WTC11 (cell line): ENCODE data around the gene TRMT44. TPM values are rescaled to one million over a fixed set of nuclear protein-coding genes. Genes with fewer than 3 reads are reported as not detected.

Source experiments
- ATAC-seq: fragments of 200-7000 bp; cut with Tn5 transposase; 2 replicates; pipeline ENCODE4 v1.10.0; 2021; ENCODE audit warnings: mild to moderate bottlenecking, moderate library complexity
- CTCF ChIA-PET: fragments of 300-600 bp; sonication (Branson Sonifier 250); formaldehyde crosslinking; loops from one replicate; lab custom pipeline; 2021; ENCODE audit warnings: antibody characterized with exemption; lab: Charles Lee
- POLR2A ChIA-PET: fragments of 350-600 bp; sonication (Branson Sonifier 250); formaldehyde crosslinking; loops from one replicate; lab custom pipeline; 2021; ENCODE audit warnings: antibody characterized with exemption; lab: Charles Lee
- DNase-seq: peaks from one replicate; pipeline ENCODE4 v3.0.0; 2021; ENCODE audit warnings: low spot score
- H3K27ac Mint-ChIP-seq: 2 replicates; pipeline ENCODE4 v1.8.0; 2021; ENCODE audit warnings: mixed read lengths
- H3K27me3 Mint-ChIP-seq: 2 replicates; pipeline ENCODE4 v1.8.0; 2021; ENCODE audit warnings: low read depth, mild to moderate bottlenecking, moderate library complexity, mixed read lengths
- H3K36me3 Mint-ChIP-seq: 2 replicates; pipeline ENCODE4 v1.8.0; 2021; ENCODE audit warnings: mixed read lengths
- H3K4me1 Mint-ChIP-seq: 2 replicates; pipeline ENCODE4 v1.8.0; 2022; ENCODE audit warnings: mixed read lengths
- H3K4me3 Mint-ChIP-seq: 2 replicates; pipeline ENCODE4 v1.8.0; 2021; ENCODE audit warnings: mild to moderate bottlenecking, moderate library complexity, mixed read lengths
- H3K9me3 Mint-ChIP-seq: 2 replicates; pipeline ENCODE4 v1.8.0; 2021; ENCODE audit warnings: mixed read lengths
- AFF4 ChIP-seq: sonication (generic); formaldehyde crosslinking; IDR thresholded peaks from 2 replicates; pipeline ENCODE4 v1.8.1; 2023; ENCODE audit warnings: mild to moderate bottlenecking, missing genetic modification reagents, borderline replicate concordance
- CDX4 ChIP-seq: fragments of 250-450 bp; sonication (Bioruptor Pico); IDR thresholded peaks from 2 replicates; pipeline ENCODE4 v1.9.0; 2021; ENCODE audit warnings: moderate library complexity, mild to moderate bottlenecking, inconsistent platforms, borderline replicate concordance
- CREB1 ChIP-seq: sonication (generic); formaldehyde crosslinking; IDR thresholded peaks from 2 replicates; pipeline ENCODE4 v1.8.0; 2023; ENCODE audit warnings: mild to moderate bottlenecking, missing genetic modification reagents
- EMX1 ChIP-seq: fragments of 250-450 bp; sonication (Bioruptor Pico); IDR thresholded peaks from 2 replicates; pipeline ENCODE4 v1.8.0; 2021; ENCODE audit warnings: mild to moderate bottlenecking
- ESRRA ChIP-seq: sonication (generic); formaldehyde crosslinking; IDR thresholded peaks from 2 replicates; pipeline ENCODE4 v1.8.1; 2022; ENCODE audit warnings: mild to moderate bottlenecking, missing genetic modification reagents, borderline replicate concordance
- FOXK1 ChIP-seq: sonication (generic); formaldehyde crosslinking; IDR thresholded peaks from 2 replicates; pipeline ENCODE4 v1.8.0; 2022; ENCODE audit warnings: mild to moderate bottlenecking, moderate library complexity, missing genetic modification reagents
- FOXP1 ChIP-seq: sonication (generic); formaldehyde crosslinking; IDR thresholded peaks from 2 replicates; pipeline ENCODE4 v1.8.0; 2022; ENCODE audit warnings: missing genetic modification reagents, mild to moderate bottlenecking, moderate library complexity, borderline replicate concordance
- FOXP4 ChIP-seq: sonication (generic); formaldehyde crosslinking; IDR thresholded peaks from 2 replicates; pipeline ENCODE4 v1.8.0; 2022; ENCODE audit warnings: mild to moderate bottlenecking, missing genetic modification reagents
- JUN ChIP-seq: sonication (generic); formaldehyde crosslinking; IDR thresholded peaks from 2 replicates; pipeline ENCODE4 v1.8.0; 2023; ENCODE audit warnings: mild to moderate bottlenecking, missing genetic modification reagents
- KAT7 ChIP-seq: sonication (generic); formaldehyde crosslinking; IDR thresholded peaks from 2 replicates; pipeline ENCODE4 v1.8.1; 2023; ENCODE audit warnings: missing genetic modification reagents, mild to moderate bottlenecking, borderline replicate concordance
- MYBL2 ChIP-seq: sonication (generic); formaldehyde crosslinking; IDR thresholded peaks from 2 replicates; pipeline ENCODE4 v1.8.1; 2023; ENCODE audit warnings: mild to moderate bottlenecking, moderate library complexity, missing genetic modification reagents
- NFE2L1 ChIP-seq: sonication (generic); formaldehyde crosslinking; IDR thresholded peaks from 2 replicates; pipeline ENCODE4 v1.8.1; 2023; ENCODE audit warnings: missing genetic modification reagents
- NR2C2 ChIP-seq: sonication (generic); formaldehyde crosslinking; IDR thresholded peaks from 2 replicates; pipeline ENCODE4 v1.8.0; 2022; ENCODE audit warnings: mild to moderate bottlenecking, missing genetic modification reagents
- NR3C1 ChIP-seq: sonication (generic); formaldehyde crosslinking; conservative IDR thresholded peaks from 2 replicates; pipeline ENCODE4 v1.8.1; 2023; ENCODE audit warnings: low read depth, mild to moderate bottlenecking, missing genetic modification reagents
- PRDM15 ChIP-seq: sonication (generic); formaldehyde crosslinking; IDR thresholded peaks from 2 replicates; pipeline ENCODE4 v1.8.0; 2022; ENCODE audit warnings: missing genetic modification reagents
- PRRX2 ChIP-seq: fragments of 250-450 bp; sonication (Bioruptor Pico); IDR thresholded peaks from 2 replicates; pipeline ENCODE4 v1.8.0; 2021; ENCODE audit warnings: mild to moderate bottlenecking
- ZMAT4 ChIP-seq: fragments of 250-450 bp; sonication (Bioruptor Pico); IDR thresholded peaks from 2 replicates; pipeline ENCODE4 v1.9.0; 2021; ENCODE audit warnings: mild to moderate bottlenecking
- ZNF232 ChIP-seq: sonication (generic); formaldehyde crosslinking; IDR thresholded peaks from 2 replicates; pipeline ENCODE4 v1.8.0; 2022; ENCODE audit warnings: mild to moderate bottlenecking, missing genetic modification reagents
- ZNF281 ChIP-seq: sonication (generic); formaldehyde crosslinking; IDR thresholded peaks from 2 replicates; pipeline ENCODE4 v1.8.0; 2023; ENCODE audit warnings: mild to moderate bottlenecking, missing genetic modification reagents
- ZNF416 ChIP-seq: fragments of 250-450 bp; sonication (Bioruptor Pico); IDR thresholded peaks from 2 replicates; pipeline ENCODE4 v1.9.0; 2021; ENCODE audit warnings: mild to moderate bottlenecking, inconsistent platforms
- total RNA-seq: library from RNA; stranded (reverse); gene quantifications from 3 replicates; pipeline ENCODE4 v1.2.3, GENCODE V29; 2021

TRMT44 gene
- total RNA-seq, 1 experiment from 2014 or later = 28.4 TPM

- TF ChIP-seq ZNF281 (no peak), PRDM15 (CRISPR knock-in tag) (no peak), FOXP4 (no peak)
Observed at GRCh38 chr4:8414377-8414776, 26.2 kb upstream of the TRMT44 start (continued).

GRCh38 chr4:8417071-8417614 is 23.4 kb upstream of the TRMT44 start:
- DNase-seq (no peak), ATAC-seq (no peak)
- ChIA-PET CTCF (interaction anchor here (1.0 to 1.4 kb wide), 2 partner anchors 175 to 241 kb away, joined by 4 to 5 read pairs; no protein-coding TSS in a partner anchor), POLR2A (no interaction called here)
- H3K9me3 Mint-ChIP-seq = no peaks in the 10 kb centered on the region
- no peak for TF ChIP-seq KAT7
- no peak for TF ChIP-seq NFE2L1 (CRISPR knock-in tag)
- no peak for TF ChIP-seq NR3C1
- TF ChIP-seq MYBL2 (CRISPR knock-in tag) = no peak
- TF ChIP-seq PRRX2 (CRISPR knock-in tag) = no peak
- no peak for TF ChIP-seq ESRRA (CRISPR knock-in tag)
- no peak for TF ChIP-seq ZMAT4 (CRISPR knock-in tag)
- TF ChIP-seq ZNF232 (CRISPR knock-in tag) = no peak
- TF ChIP-seq NR2C2 (CRISPR knock-in tag) = no peak
- no peak for TF ChIP-seq JUN (CRISPR knock-in tag)
- no peak for TF ChIP-seq CDX4 (CRISPR knock-in tag)
- no peak for TF ChIP-seq AFF4 (CRISPR knock-in tag)
- TF ChIP-seq FOXK1 (CRISPR knock-in tag) = no peak
- no peak for TF ChIP-seq EMX1
- TF ChIP-seq ZNF416 = no peak
- TF ChIP-seq CREB1 = no peak
- no peak for TF ChIP-seq FOXP1 (CRISPR knock-in tag)
- H3K27me3 Mint-ChIP-seq = no peaks in the 10 kb centered on the region
- H3K4me1 Mint-ChIP-seq = no peaks in the 10 kb centered on the region
- H3K36me3 Mint-ChIP-seq = no peaks in the 10 kb centered on the region
- H3K4me3 Mint-ChIP-seq = no peak overlapping the region
- H3K27ac Mint-ChIP-seq = no peak overlapping the region
